ENCODE data around the gene CSRNP3. TPM values are rescaled to one million over a fixed set of nuclear protein-coding genes. Genes with fewer than 3 reads are reported as not detected.

Gene CSRNP3
- total RNA-seq, 1 donor from 2014 or later: not detected

- DNase-seq: no peak
- Mint-ChIP-seq H3K36me3 (ENCODE audit: low read depth) (no peaks in the 10 kb centered on the region), H3K4me1 (no peaks in the 10 kb centered on the region), H3K27ac (no peak overlapping the region), H3K4me3 (no peak overlapping the region), H3K9me3 (no peaks in the 10 kb centered on the region), H3K27me3 (no peaks in the 10 kb centered on the region)
- ChIA-PET POLR2A (no interaction called here), CTCF (no interaction called here)
- ATAC-seq (ENCODE audit: low read depth): no peak
- TF ChIP-seq CTCF (IDR thresholded peaks at IDR 0.05): no peak
- intact Hi-C loops (cut with micrococcal nuclease): no loop called here
Measured at GRCh38 chr2:165544897-165545296, 75.4 kb downstream of the CSRNP3 start.

DNA sequence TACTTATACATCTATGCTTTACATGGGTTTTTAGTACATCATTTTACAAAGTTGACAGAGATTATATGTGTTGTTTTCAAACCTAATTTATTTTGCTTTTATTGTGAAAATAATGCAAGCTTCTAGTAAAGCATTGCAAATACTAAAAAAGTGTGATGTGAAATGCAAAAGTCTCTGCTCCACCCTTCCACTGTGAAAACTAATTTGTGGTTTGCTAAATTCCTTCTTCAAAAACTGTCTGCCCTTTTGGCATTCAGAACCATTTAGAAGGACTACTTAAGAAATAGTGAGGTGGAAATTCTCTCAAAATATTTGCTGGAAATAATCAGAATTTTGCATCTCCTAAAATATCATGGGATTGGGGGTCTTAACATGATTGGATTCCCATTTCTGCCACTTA, 78.4 kb downstream of the CSRNP3 start:
- Mint-ChIP-seq H3K27me3 (no peaks in the 10 kb centered on the region), H3K27ac (no peak overlapping the region), H3K4me3 (no peak overlapping the region), H3K9me3 (no peaks in the 10 kb centered on the region), H3K36me3 (ENCODE audit: low read depth) (no peaks in the 10 kb centered on the region), H3K4me1 (no peaks in the 10 kb centered on the region)
- intact Hi-C loops (cut with micrococcal nuclease): no loop called here
- DNase-seq: no peak
- TF ChIP-seq CTCF (IDR thresholded peaks at IDR 0.05): no peak
- CTCF ChIA-PET: no interaction called here
- POLR2A ChIA-PET: no interaction called here
- no peak for ATAC-seq (ENCODE audit: low read depth)

DNA sequence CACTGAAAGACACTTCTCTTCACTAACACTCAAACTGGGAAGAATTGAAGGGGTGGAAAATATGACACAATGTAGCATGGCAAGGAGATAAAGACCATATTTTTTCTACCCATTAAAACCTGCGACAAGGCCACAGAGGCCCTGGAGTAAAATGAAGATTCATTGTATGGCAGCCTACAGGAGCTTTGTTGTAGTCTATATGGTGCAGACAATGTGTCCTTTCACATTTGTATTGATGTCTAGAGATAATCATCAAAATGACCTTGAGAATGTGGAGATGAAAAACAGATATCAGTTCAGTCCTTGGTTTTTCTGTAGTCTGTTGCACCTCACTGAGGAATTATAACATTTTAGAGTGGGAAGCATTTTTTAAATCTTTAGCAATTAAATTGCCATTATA, 80.1 kb downstream of the CSRNP3 start:
- ATAC-seq (ENCODE audit: low read depth): no peak
- Mint-ChIP-seq H3K4me3 (no peak overlapping the region), H3K27me3 (no peaks in the 10 kb centered on the region), H3K9me3 (no peaks in the 10 kb centered on the region), H3K27ac (no peak overlapping the region), H3K4me1 (no peaks in the 10 kb centered on the region), H3K36me3 (ENCODE audit: low read depth) (no peaks in the 10 kb centered on the region)
- DNase-seq: no peak
- intact Hi-C loops (cut with micrococcal nuclease): no loop called here
- no peak for TF ChIP-seq CTCF (IDR thresholded peaks at IDR 0.05)
- CTCF ChIA-PET: no interaction called here
- POLR2A ChIA-PET: no interaction called here

DNA sequence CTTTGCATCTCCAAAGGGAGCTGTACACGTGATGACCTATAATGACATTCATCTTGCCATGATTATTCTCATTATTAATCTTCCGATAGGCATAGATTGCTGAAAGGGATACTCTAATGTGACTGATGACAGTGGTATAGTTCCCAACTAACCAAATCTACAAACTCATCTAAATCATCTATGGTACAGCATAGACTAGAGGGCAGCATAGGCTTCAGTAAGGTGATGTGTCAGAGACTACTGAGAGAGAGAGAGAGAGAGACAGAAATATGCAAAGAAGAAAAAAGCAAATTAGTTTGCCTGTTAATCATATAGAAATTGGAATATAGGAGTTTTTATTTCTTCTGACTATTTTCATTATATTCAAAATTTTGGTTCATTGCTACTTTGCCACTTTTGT, 89.3 kb downstream of the CSRNP3 start:
- Mint-ChIP-seq H3K4me1 (no peaks in the 10 kb centered on the region), H3K4me3 (no peak overlapping the region), H3K36me3 (ENCODE audit: low read depth) (no peaks in the 10 kb centered on the region), H3K27ac (no peak overlapping the region), H3K27me3 (no peaks in the 10 kb centered on the region), H3K9me3 (no peaks in the 10 kb centered on the region)
- ChIA-PET CTCF (interaction anchor here (1.2 to 2.9 kb wide), 3 partner anchors 135 to 315 kb away, joined by 3 to 16 read pairs (median 3); no protein-coding TSS in a partner anchor), POLR2A (interaction anchor here (0.7 kb wide), 1 partner anchor 62 kb away, joined by 3 read pairs; no protein-coding TSS in a partner anchor)
- ATAC-seq (ENCODE audit: low read depth): no peak
- intact Hi-C loops (cut with micrococcal nuclease): loop anchor here (1.0 to 2.0 kb wide), 2 partner anchors 139 to 316 kb away; no protein-coding TSS in a partner anchor
- no peak for TF ChIP-seq CTCF (IDR thresholded peaks at IDR 0.05)
- no peak for DNase-seq

DNA sequence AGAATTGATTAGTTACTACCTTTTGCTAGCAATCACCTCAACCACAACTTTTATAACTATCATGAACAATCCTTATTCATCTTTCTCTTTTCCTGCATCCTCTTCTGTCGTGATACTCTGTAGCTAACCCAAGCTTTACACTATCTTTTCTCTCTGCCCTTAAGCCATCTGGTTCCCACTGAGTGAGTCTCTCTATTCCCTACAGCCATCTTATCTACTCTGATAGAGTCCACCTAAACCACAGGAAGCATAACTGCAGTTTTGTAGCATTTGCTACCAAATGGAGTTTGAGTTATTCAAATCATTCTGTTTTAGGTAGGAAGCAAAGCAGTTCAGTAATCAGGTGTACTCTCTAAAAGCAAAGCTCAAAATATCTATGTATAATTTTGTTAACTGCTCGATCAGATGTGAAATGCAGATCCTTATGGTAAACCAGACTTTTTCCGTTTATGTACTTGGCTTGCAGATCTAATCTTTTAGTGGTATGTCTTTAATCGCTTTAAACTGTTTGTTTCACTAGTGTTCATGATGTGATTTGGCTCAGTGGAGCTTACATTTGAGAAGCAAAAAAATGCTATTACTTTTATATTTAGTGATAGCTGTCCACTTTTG, 91.0 kb downstream of the CSRNP3 start:
- Mint-ChIP-seq H3K4me1 (no peaks in the 10 kb centered on the region), H3K27ac (no peak overlapping the region), H3K9me3 (no peaks in the 10 kb centered on the region), H3K27me3 (no peaks in the 10 kb centered on the region), H3K4me3 (no peak overlapping the region), H3K36me3 (ENCODE audit: low read depth) (no peaks in the 10 kb centered on the region)
- ChIA-PET POLR2A (no interaction called here), CTCF (interaction anchor here (1.0 to 2.9 kb wide), 2 partner anchors 18 to 314 kb away, joined by 3 to 16 read pairs; no protein-coding TSS in a partner anchor)
- TF ChIP-seq CTCF (IDR thresholded peaks at IDR 0.05): no peak
- DNase-seq: no peak
- intact Hi-C loops (cut with micrococcal nuclease): no loop called here
- no peak for ATAC-seq (ENCODE audit: low read depth)

All from activated B cell treated with CpG ODN at 0.5 μM for 24 hours (primary cell).